ENCODE data around the gene BLM.

The BLM gene

DNA sequence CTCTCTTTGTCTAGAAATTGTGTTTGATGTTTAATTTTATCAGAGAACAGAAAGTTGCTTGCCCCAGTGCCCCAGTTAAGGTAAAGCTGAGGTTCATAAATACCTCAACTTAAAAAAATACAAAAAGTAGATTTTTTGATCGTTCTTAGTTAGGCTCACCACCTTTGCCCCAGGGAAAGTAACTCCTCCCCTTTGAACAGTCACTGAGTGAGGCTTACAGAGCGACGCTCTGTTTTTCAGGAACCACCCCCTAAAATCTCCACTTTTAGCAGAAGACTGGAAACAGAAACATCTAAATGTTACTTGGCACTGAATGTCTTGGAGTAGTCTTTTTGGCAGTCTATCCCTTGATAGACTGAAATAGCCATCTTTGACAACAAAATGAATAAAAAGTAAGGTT lies 24.9 kb downstream of the BLM start:
- no peak for DNase-seq

DNA sequence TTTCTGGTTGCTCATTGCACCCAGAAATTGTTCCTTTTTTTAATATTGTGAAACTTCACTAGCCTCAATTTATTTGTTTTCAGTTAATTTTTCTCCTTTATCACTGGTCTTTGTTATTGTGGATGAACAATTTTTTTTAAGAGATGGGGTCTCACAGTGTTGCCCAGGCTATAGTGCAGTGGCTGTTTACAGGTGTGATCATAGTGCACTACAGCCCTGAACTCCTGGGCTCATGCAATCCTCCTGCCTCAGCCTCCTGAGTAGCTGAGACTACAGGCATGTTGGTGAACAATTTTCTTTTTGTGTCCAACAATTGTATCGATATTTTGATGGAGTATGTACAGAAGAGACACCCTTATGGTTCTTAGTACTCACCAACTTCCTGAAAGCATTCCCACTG lies 26.3 kb downstream of the BLM start:
- no peak for DNase-seq

DNA sequence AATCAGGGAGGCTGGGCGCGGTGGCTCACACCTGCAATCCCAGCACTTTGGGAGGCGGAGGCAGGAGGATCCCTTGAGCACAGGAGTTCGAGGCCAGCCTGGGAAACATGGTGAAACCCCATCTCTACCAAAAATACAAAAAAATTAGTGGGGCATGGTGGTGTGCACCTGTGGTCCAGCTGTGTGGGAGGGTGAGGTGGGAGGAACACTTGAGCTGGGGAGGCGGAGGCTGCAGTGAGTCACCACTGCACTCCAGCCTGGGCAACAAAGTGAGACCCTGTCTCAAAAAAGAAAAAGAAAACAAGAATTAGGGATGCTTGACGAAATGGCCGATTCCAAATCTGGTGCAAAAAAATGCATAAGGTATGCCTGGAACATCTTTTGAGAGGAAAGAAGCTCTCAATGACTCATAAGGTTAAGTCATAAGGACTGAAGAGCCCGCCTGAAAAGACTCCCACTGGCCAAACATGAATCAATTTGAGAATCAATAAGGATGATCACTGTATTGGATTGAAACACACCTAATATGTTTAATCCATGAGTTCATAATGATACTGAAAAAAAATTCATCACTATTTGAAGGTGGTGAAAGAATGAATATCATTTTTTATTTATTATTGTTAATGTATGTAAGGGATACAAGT lies 27.7 kb downstream of the BLM start:
- no peak for DNase-seq

DNA sequence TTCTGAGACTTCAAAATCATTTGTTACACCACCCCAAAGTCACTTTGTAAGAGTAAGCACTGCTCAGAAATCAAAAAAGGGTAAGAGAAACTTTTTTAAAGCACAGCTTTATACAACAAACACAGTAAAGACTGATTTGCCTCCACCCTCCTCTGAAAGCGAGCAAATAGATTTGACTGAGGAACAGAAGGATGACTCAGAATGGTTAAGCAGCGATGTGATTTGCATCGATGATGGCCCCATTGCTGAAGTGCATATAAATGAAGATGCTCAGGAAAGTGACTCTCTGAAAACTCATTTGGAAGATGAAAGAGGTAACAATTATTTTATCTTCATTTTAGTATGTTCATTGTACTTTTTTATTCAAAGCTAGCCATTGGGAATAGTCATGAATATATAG lies 32.6 kb downstream of the BLM start:
- DNase-seq: no peak

DNA sequence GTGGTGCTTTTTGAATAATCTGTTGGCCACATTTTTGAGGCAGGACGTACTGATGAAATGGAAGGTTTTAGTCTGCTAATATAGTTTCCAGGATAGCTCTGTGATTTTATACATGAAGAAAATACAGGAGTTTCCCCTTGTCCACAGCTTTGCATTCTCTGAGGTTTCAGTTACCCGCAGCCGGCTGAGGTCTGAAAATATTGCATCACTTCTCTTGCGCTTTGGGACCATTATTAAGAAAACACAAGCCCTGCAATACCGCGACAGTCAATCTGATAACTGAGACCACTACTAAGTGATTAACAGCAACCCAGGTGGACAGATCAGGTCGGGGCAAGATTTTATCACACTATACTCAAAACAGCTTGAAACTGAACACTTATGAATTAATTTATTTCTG lies 33.0 kb downstream of the BLM start:
- DNase-seq: peak; percentile 32

DNA sequence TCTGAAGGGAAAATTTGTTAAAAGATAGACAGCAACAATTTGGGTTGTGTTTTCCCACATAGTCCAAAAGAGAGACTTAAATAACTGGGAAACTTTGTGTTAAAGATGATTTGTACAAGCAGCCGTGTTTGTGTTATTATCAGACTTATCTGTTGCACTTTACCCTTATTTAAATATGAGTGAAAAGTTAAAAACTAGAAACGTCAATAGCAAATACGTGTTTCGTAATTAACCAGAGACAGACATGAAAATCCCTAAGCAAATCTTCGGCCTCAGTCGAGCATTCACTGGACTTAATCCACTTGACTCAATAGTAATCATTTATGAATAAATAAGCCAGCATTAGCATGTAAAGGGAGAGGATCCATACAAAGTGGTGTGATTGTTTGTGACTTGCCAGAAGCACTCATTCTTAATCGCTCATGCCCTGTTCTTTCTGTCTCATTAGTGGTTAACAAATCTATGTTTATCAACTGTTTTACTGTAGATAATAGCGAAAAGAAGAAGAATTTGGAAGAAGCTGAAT lies 34.2 kb downstream of the BLM start:
- DNase-seq: no peak

DNA sequence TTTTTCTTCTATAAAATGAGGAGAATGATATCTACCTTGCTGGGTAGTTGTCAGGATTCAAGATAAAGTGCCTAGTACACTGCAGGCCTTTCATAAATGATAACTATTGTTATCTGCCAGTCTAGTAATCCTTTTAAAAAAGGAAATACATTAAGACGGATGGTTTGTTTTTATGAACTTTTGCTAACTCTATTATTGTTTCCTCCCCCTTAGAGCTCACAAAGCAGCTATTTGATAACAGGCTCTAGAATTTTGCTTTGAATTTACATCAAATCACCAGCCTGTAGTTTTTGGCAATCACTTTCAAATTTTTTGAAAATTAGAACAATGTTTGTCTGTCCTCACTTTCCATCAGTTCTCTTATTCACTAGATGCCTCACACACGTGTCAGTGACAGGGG lies 39.8 kb downstream of the BLM start:
- no peak for DNase-seq

DNA sequence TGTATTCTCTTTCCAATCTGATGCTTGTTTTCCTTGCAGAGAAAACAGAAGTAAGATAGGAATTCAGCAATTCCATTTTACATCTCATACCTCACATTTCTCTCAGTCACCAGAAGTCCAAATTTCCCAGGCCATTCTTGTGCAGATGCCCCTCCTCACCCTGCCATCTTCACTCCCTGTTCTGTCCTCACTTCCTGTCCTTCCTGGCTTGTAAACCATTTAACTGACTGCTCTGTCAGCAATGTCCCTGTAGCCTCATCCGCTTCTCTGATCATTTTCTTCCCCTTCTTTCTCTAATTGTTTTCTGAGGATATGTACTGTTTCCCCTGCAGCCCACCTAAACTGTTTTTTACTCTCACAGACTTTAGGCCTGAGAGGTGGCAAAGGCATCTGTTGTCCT lies 40.3 kb downstream of the BLM start:
- no peak for DNase-seq

DNA sequence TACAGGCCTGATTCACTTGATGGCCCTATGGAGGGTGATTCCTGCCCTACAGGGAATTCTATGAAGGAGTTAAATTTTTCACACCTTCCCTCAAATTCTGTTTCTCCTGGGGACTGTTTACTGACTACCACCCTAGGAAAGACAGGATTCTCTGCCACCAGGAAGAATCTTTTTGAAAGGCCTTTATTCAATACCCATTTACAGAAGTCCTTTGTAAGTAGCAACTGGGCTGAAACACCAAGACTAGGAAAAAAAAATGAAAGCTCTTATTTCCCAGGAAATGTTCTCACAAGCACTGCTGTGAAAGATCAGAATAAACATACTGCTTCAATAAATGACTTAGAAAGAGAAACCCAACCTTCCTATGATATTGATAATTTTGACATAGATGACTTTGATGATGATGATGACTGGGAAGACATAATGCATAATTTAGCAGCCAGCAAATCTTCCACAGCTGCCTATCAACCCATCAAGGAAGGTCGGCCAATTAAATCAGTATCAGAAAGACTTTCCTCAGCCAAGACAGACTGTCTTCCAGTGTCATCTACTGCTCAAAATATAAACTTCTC lies 43.6 kb downstream of the BLM start:
- DNase-seq: no peak

DNA sequence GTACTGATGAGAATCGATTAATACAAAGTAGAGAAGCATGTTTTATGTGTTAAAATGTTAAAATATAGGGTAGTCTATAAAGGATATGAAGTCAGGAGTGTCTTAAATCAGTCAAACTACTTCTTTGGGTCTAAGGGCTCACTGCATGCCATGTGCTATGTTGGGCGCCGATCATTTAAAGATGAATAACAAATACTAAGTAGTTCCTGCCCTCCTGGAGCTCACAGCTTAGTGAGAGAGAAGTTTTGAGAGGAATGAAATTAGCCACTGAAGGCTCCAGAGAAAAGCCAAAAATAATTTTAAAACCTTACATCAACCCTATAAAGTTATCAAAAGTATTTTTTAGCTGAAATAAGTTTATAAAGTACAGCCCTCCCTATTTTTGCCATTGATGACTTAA lies 44.5 kb downstream of the BLM start:
- no peak for DNase-seq

DNA sequence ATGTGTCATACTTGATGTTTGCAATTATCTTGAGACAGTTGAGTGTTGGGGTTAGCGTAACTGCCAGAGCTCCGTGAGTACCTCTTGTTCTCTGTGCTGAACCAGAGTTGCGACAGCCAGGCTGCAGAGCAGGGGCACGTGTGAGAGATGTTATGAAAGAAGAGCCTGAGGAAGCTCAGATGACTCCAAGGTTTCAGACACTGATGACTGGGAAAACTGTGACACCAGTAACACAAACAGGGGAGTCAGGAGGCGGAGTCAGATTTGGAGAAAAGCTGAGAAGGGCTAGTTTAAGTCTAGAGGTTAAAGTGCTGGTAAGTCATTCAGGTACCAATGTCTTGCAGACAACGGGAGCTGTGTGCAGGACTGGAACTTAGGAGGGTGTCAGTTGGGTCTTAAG lies 45.0 kb downstream of the BLM start:
- no peak for DNase-seq

DNA sequence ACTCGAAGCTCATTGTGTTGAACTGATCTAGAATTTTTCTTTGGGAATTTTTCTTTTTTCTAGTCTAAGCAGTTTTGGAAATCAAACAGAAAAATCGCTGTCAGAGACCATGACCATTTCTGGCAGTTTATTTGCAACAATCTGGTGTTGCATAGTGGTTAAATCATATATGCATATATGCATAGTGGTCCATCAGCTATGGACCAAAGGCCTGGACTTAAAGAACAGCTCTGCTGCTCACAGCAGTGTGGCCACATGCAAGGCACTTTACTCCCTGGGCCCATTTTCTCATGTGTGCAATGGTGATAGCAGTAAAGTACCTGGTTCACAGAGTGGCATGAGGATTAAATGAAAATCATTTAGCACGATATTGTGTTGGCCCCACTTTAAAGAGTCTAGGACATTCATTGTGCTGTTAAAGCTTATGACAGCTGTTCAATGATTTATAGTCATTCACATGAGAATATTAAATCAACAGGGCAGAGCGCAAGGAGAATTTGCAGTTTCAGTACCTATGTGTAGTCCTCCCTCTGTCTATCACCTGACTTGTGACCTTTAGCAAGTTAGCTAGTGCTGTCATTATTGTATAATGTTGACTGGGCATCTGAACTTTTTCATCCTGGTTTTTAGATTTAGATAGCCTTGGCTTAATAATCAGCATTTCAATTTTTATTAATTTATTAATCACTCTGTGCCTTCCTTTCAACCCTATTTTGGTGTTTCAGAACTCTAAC lies 46.4 kb downstream of the BLM start:
- DNase-seq: no peak

DNA sequence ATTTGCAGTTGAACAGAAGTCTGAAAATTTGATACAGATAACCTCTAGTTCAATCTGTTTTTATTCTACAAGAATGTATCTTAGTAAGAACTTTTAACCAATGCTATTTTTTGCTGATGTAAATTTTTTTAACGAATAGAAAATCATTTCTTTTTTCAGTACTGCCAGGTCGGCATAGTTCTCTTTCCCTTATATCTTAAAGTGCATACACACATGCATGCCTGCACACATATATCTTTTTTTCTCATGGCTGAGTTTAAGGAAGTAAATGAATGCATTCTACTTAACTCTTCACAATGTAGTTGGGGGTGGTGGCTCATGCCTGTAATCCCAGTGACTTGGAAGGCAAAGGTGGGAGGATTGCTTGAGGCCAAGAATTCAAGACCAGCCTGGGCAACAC lies 48.4 kb downstream of the BLM start:
- no peak for DNase-seq

DNA sequence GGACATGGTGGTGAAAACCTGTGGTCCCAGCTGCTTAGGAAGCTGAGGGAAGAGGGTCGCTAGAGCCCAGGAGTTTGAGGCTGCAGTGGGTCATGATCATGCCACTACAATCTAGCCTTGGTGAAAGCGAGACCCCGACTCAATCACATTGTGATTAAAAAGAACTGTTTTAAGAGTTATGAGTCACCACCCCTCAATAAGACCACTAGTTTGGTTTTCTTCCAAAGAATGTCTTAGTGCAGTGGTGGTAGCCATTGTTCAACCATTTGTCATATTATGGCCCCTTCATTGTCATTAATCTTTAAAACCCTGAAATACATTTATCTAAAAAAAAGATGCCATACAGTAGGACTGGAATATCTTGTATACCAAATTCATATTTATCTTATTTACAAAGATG lies 48.8 kb downstream of the BLM start:
- DNase-seq: no peak

DNA sequence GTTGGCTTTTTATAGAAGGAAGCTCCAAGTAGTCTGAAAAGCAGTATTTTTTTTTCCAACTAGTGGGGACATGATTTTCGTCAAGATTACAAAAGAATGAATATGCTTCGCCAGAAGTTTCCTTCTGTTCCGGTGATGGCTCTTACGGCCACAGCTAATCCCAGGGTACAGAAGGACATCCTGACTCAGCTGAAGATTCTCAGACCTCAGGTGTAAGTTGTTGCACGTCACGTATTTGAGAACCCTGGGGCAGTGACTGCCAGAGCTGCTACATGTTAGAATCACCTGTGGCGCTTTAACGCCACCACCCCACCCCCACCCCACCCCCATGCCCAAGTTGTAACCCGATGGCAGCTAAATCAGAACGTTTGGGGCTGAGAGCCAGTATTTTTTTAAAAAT lies 52.2 kb downstream of the BLM start:
- DNase-seq: no peak

DNA sequence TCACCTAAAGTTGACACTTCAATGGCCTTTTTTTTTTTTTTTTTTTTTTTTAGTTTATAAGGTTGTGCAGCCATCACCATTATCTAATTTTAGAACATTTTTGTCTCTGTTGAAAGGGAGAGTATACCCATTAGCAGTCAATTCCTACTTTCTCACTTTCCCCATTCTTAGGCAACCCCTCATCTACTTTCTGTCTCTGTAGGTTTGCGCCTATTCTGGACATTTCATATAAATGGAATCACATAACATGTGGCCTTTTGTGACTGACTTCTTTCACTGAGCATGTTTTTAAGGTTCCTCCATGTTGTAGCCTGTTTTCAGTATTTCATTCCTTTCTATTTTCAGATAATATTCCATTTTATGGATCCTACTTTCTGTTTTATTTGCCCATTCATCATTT lies 56.3 kb downstream of the BLM start:
- DNase-seq: no peak

DNA sequence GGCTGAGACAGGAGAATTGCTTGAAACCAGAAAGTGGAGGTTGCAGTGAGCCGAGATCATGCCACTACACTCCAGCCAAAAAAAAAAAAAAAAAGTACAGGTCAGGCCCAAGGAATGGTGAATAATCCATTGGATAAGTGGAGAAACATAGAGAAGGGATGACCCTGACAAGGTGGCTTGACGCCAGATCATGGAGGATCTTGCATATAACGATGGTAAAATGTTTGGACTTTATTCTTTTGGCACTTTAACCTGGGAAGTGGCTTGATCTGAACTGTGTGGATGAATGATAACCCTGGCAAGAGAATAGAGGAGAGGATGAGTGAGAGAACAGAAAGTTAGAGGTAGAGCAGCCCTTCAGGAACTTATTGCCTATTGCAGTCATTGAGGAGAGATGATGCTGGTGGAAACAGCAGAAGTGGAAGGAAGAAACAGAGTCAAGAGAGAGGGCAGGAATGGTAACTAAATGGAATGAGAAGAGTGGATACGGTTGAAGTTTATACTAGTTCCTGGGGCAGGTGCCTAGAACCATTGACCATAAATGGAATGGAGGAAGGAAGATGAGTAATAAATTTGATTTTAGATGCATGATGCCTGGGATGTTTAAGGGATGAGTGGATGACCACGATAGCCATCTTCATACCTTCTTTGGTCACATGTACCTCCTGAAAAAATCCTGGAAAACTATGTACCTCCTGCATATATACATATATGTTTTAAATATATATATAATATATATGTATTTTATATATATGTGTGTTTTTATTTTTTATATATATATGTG lies 57.8 kb downstream of the BLM start:
- DNase-seq: no peak

DNA sequence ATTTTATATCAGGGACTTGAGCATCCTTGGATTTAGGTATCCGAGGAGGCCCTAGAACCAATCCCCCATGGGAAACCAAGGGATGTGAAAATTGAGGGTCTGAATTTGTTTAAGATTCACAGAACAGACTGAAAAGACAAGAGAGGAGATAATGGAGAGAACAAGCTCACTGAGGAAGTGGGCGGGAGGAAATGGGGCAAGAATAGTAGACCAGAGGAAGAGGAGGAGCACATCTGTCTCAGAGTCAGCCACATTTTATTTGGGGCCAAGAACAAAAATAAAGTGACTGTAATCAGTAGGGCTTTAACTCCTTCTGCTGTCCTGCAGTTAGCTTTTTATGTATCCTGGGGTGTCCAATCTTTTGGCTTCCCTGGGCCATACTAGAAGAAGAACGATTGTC lies 63.8 kb downstream of the BLM start:
- peak; percentile 20 for DNase-seq

DNA sequence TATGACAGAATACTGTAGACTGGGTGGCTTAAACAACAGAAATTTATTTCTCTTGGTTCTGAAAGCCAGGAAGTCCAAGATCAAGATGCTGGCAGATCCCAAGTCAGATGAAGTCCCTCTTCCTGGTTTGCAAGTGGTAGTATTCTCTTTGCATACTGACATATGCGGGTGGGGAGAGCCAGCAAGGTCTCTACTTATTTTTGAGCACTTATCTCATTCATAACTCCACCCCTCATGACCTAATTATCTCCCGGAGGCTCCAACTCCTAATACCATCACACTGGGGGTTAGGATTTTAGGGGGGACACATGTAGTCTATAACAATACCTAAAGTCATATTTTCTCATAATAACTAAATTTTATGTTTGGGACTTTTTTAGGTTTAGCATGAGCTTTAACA lies 65.3 kb downstream of the BLM start:
- DNase-seq: no peak

DNA sequence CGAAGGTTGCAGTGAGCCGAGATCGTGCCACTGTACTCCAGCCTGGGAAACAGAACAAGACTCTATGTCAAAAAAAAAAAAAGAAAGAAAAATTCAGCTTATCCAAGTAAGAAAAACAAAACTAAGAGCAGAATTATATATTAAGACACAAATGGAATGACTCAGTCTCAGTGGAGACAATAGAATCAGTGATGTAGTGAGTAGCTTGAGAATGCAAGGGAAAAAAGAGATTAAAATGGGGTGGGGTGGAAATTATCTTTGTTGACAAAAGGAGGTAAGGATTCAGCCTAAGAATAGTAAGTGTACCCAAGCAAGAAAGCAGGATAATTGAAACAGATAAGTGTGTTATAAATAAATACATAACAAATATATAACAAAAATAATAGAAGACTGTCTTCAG lies 70.7 kb downstream of the BLM start:
- no peak for DNase-seq

DNA sequence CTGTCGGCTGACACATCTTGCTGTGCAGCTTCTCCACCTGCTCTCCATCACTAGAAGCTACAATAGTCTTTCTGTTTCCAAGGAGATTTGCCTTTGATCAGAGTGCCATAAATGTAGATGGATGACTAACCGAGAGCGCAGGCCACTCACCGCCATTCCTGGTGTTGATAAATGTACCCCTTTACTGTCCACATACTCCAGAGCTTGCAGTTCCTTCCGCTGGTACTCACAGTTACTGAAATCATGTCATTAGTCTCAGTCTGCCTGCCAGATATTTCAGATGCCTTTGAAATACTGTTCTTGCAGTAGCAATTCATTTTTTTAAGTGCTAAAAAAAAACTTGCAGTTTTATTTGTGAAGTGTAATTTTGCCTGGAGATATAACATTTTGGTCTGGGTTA lies 72.3 kb downstream of the BLM start:
- no peak for DNase-seq

DNA sequence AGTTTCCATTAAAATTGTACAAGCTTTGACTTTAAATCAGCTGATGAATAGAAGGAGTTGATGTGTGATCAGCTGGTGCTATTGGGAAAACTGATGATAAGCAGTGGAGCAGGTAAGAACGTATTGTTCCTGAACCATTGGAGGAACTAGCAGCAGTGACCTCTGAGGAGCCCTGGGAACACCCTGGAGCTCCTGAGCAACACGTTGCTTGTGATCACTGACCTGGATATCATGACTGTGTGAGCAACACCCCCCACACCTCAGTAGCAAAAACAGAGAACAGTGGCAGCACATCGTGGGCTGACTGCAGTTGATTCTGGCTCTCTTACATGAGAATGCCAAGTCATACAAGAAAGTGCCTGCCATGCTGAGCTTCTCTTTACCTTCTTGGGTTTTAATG lies 72.9 kb downstream of the BLM start:
- DNase-seq: no peak

DNA sequence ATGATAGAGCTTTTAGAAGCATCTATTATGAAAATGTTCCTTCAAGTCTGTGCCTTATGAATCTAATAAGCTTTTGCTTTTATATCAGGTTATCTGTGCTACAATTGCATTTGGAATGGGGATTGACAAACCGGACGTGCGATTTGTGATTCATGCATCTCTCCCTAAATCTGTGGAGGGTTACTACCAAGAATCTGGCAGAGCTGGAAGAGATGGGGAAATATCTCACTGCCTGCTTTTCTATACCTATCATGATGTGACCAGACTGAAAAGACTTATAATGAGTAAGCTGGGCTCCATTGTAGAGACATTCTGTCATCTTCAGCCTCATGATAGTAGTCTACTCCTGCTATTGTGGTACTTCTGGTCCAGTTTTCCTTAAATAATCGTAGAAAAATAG lies 73.4 kb downstream of the BLM start:
- no peak for DNase-seq

DNA sequence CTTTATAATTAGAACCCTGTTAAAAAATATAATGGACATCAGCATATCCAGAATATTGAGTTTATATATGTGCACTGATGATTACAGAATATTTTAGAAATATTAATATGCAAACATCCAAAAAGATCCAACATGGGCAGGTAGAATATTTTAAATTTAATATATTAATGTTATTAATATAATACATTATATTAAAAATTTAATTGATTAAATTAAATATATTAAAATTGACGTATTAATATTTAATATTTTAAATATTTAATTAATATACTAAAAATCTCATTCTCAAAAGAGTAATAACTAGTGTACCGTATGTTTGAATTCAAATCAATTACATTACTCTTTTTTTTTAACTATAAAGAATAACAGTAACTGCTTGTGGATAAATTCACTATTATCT lies 77.4 kb downstream of the BLM start:
- no peak for DNase-seq
